GM21447 (cell line): ENCODE data around the gene EHBP1.

Source experiments
- ATAC-seq: cut with Tn5 transposase; IDR thresholded peaks from one replicate; pipeline ENCODE4 v1.9.1; 2021; ENCODE audit not compliant: unreplicated experiment

The EHBP1 gene

DNA sequence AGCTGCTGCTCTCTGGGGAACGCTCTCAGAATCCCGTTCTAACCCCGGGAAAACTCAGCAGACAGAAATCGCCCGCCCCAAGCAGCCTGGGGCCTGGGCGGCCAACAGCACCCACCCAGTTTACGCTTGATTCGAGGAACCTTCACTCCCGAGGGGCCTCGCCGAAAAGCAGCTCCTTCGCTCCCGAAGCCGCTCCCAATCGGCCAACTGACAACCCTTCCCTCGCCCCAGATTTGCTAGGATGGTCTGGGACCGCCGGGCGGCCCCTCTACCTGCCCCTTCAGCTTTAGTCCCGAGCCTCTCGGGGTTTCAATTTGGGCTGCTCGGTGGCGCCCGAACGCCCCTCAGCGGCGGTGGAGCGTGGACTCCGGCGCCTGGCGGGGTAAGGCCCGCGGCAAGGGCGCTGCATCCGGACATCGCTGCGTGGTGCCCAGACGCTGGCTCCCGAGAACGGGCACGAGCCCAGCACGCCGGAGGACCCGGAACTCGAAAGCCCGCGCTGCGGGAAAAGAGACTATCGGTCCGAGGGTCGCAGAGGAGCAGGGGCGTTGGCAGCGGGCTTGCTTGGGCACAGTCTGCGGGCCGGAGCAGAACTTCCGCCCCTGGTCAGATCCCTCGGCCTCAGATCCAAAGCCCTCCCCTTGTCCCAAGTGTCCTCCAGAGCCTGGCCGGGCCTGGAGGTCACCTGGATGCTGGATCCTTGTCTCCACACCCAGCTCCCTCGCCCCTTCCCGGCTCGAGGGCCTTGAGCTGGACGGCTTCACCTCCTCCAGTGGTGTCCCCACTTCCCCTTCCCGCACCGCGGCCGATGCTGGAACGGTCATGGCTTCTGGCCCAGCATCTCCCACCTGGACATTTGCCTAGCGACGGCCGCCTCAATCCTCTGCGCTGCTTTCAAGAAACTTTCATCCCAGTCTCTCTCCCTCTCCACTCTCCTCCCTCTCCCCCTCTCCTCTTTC, 342.1 kb downstream of the EHBP1 start:
- no peak for ATAC-seq

DNA sequence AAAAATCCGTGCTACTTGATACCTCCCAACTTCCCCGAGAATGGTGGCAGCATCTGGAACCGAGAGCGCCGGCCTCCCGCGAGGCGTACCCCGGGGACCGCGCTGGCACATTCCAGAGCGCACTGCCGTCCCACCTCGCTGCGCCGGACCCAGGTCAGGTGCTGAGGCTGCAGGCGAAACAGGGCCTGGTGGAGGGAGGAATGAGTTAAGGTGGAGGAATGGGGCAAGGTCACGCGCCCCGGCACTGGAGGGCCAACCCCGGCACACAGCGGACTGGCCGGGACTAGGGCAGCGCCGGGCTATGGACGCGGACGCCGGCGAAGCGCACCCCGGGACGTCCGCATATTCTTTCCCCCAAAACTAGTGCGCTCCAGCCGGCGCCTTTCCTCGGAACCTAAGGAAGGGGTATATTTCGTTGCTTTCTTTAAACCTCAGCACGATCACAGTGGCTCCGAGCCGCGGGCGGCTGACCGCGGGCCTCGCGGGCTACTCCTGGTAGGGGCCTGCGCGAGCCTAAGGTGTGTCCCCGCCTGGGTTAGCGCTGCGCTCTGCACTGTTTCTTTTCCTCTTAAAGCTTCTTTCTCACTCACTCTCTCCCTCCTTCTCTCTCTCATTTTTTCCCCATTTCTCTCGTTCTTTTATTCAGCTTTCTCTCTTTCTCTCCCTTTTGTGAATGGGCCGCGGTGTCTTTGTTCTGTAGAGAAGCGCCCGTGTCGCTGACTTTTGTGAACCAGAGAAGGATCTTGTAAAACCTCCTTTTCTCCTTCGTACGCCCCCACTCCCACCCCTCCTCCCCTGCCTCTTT, 343.1 kb downstream of the EHBP1 start:
- no peak for ATAC-seq

- no peak for ATAC-seq
These were observed 343.9 kb downstream of the EHBP1 start for GRCh38 chr2:63049211-63049969.

DNA sequence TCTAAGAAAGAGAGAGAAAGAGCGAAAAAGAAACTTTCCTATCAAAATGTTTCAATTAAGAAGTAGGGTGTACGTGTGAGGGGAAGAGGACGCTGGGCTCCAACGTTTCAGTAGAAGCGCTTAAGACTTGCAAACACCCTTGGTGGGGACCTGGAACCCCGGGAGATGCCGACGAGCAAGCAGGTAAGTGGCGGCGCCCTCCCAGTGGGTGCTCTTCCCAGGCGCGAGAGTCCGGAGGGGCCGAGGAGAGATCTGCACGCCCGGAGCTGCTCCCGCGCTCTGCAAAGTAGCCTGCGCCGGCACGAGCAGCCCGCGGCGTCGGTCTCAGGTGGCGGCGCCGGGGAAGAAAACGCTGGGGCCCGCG, 344.4 kb downstream of the EHBP1 start:
- peak; percentile 21 for ATAC-seq

DNA sequence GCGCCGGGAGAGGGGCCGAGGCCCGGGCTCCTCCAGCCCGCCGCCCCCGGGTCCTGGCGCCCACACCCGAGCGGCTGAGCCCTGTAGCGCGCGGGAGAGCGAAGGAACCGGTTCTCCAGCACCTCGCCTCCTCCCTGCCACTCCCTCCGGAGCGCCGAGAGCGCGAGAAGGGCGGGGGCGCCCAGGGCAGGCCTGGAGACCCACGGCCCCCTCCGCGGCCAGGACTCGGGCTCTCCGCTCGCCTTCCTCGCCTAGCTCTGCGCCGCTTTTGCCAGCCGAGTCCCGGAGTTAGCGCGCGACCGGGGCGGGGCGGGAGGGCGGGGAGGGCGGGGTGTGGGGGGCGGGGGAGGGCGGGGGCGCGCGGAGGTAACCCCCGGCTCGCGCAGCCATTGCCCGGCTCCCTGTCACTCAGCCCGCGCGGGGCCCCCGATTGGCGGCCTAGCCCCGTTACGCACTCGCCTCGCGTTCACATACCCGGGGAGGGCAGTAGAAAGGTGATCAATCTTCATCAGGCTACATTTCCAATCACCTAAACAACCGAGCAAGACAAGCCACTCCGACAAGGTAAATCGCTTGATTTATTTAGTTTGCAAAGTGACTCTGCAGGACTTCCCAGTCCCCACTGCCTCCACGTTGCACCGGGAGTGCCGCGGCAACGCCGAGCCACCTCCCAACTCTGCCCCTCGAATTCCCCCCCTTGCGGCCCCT, 345.0 kb downstream of the EHBP1 start, which contains the start of gene OTX1:
Gene OTX1 (plus strand): TSS at position 497 of the 708 bp plus-strand sequence. CDS start 2,161 bp downstream, outside the sequence.
- peak; percentile 76 for ATAC-seq

DNA sequence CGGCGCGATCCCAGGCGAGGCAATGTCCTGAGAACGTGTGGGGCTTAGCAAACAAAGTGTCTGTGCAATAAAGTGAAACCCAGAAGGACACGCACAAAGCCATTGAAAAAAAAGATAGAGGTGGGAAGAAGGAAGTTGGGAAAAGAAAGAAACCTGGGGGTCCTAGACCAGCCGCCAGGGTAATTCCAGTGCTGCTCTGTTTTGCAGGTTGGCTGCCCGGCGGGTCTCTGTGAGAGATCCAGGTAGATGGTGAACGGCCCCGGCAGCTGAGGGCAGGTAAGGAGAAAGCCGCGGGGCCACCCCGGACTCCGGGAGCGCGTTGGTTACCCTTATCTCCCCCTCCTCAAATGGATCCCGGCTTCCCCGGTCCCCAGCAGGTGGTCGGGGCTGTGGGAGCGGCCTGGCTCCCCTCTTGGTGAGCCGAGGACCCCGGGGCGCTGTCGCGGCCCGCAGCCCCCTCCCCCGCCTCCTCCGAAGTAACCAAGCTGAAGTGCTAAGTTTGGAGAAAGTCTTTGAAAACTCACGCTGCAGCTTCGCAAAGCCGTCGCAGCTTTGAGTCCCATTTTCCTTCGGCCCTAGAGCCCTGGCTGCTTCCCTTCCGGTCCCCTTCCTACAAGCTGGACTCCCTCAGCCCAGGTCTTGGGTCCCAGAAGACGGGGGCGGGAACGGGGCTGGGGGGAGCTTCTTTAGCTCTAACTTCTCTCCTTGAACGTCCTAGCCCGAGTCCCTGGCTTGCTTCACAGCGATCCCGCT, 345.7 kb downstream of the EHBP1 start:
- no peak for ATAC-seq

GRCh38 chr2:63051795-63052333, 346.4 kb downstream of the EHBP1 start:
- ATAC-seq, result no peak

DNA sequence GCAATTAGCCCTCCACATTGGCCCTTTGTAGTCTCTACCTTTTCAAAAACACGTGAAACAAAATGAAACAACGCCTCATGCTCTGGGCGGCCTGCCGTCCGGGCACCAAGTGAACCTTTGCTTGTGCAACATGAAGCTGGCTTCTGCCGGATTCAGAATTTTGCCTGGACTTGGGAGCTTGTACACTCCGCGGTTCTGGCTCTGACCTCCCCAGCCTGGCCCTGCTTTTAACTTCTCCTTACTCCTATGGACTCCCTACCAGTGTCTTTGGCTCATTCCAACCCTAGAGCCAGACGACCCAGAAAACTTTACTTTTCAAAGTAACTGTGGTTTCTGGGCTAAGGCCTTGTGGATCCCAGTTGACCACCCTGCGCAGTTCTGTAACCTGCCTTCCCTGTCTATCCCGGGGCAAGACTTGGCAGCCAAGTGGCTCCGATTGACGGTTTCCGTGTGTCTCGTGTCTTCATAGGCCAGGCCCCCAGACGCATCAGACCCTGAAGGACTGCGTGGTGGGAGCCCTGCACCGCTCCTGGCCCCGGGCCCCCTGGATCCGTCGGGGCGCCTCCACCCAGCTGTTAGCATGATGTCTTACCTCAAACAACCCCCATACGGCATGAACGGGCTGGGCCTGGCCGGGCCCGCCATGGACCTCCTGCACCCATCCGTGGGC, 347.0 kb downstream of the EHBP1 start:
- no peak for ATAC-seq

DNA sequence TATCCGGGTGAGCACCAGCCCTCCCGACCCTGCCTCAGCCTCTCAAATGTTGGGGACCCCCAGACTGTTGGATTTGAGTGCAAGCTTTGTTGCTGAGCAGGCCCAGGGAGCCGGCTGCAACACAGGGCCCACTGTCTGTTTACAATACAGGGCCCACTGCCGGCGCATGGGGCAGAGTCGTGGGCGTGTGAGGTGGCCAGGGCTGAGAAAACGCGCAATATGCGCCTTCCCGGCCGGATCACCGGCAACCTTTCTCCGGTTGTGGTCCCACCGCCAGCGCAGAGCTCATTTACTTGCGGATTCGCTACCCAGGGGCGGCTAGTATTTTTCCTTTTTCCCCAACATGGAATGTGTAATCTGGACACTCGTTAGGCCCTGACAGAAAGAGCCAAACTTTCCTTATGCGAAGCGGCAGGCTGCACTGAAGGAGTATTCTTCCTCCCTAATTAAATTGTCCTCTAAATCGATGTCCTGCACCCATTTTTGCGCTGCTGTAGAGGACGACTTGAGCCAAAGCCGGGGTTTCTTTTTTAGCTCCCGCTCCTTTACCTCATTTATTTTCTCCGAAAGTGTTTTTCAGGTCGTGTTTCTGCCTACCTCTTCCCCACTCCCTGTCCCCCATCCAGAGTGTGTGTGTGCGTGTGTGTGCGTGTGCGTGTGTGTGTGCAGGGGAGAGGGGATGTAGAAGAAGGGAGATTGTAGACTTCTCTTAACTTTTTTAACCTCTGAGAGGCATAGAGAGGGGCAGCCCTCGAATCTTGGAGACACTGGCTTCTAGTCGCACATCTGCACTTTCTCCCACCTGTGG, 347.8 kb downstream of the EHBP1 start:
- no peak for ATAC-seq

GRCh38 chr2:63053889-63054602, 348.5 kb downstream of the EHBP1 start:
- ATAC-seq, result no peak

GRCh38 chr2:63054841-63055225, 349.3 kb downstream of the EHBP1 start:
- no peak for ATAC-seq

- no peak for ATAC-seq
These were observed 350.0 kb downstream of the EHBP1 start for GRCh38 chr2:63055226-63056106.

- peak; percentile 41 for ATAC-seq
These were observed 350.9 kb downstream of the EHBP1 start for GRCh38 chr2:63056107-63057050.

DNA sequence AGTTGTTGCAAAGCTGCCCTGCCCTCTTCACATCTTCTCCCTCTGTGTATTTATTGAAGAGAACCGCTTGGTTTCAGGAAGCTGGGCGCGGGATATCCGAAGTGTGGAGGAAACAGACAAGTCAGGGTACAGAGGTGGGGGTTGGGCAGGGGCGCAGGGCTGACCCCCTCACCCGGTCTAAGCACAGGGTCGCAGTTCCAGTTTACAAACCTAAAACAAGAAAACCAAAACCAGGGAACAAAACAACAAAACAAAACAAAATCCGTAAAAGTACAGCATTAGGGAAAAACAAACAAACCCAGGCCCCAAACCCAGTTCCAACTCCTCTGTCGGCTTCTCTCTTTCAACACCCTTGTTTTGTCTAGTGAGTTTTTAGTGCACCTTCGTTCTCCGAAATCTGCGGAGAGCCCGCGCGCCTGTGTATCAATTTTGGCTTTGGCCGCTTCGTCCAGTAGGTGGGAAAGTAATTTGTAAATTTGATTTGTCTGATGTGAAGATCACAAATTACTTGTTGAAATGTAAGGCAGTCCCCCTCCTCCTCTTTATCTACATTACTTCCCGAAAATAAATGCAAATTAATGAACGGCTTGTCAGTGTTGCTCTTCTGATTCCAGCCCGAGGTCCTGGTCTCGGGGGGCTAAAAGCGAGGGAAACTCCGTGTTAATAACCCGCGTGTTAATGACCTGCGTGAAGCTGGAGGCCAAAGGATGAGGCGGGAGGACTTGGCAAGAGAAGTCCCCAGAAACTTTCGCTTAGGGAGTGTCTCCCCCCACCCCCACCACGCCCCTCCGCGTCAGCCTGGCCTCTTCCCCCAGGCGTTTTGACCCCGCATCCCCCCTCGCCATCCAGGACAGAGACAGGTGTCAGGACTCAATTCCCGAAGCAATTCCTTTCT, 352.0 kb downstream of the EHBP1 start:
- no peak for ATAC-seq
